Duodenal mucosa (tissue), 2 donors: ENCODE data around the gene PNP.
"Not testable (repeated sequence)": the region's sequence is repeated elsewhere in the genome, so short reads cannot be mapped to it uniquely, and the experiment has no call there.

Experiments used
- H3K27ac ChIP-seq: one replicate; pipeline ENCODE4 v1.7.0; 2013; ENCODE audit warnings: low read depth, low read length
- H3K27me3 ChIP-seq, 2 donors: one replicate each; pipeline ENCODE4 v1.7.0; 2013; ENCODE audit warnings: low read length in 2 of 2, control low read depth in 1 of 2; ENCODE audit not compliant: insufficient read depth in 2 of 2, control insufficient read depth in 1 of 2
- H3K36me3 ChIP-seq, 2 donors: one replicate each; pipeline ENCODE4 v1.7.0; 2013; ENCODE audit warnings: low read length in 2 of 2, control low read depth in 1 of 2; ENCODE audit not compliant: insufficient read depth in 2 of 2, control insufficient read depth in 1 of 2
- H3K4me1 ChIP-seq, 2 donors: one replicate each; pipeline ENCODE4 v1.7.0; 2013; ENCODE audit warnings: low read length in 2 of 2, control low read depth in 1 of 2; ENCODE audit not compliant: insufficient read depth in 2 of 2, control insufficient read depth in 1 of 2
- H3K4me3 ChIP-seq, 2 donors: one replicate each; pipeline ENCODE4 v1.7.0; 2013; ENCODE audit warnings: low read length in 2 of 2, low read depth in 1 of 2
- H3K9ac ChIP-seq, 2 donors: one replicate each; pipeline ENCODE4 v1.7.0; 2013; ENCODE audit warnings: low read length in 2 of 2, low read depth in 1 of 2
- H3K9me3 ChIP-seq, 2 donors: one replicate each; pipeline ENCODE4 v1.7.0; 2013; ENCODE audit warnings: low read length in 2 of 2, control low read depth in 1 of 2; ENCODE audit not compliant: control insufficient read depth in 1 of 2

PNP gene

DNA sequence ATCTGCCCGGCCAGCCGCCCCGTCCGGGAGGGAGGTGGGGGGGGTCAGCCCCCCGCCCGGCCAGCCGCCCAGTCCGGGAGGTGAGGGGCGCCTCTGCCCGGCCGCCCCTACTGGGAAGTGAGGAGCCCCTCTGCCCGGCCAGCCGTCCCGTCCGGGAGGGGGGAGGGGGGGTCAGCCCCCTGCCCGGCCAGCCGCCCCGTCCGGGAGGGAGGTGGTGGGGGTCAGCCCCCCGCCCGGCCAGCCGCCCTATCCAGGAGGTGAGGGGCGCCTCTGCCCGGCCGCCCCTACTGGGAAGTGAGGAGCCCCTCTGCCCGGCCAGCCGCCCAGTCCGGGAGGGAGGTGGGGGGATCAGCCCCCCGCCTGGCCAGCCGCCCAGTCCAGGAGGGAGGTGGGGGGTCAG lies 37.1 kb downstream of the PNP start:
- not testable (repeated sequence) for H3K9me3 ChIP-seq

DNA sequence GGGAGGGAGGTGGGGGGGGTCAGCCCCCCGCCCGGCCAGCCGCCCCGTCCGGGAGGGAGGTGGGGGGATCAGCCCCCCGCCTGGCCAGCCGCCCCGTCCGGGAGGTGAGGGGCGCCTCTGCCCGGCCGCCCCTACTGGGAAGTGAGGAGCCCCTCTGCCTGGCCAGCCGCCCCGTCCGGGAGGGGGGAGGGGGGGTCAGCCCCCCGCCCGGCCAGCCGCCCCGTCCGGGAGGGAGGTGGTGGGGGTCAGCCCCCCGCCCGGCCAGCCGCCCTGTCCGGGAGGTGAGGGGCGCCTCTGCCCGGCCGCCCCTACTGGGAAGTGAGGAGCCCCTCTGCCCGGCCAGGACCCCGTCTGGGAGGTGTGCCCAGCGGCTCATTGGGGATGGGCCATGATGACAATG lies 37.5 kb downstream of the PNP start:
- H3K36me3 ChIP-seq, H3K9ac ChIP-seq, H3K27ac ChIP-seq, H3K9me3 ChIP-seq, H3K27me3 ChIP-seq, H3K4me3 ChIP-seq, H3K4me1 ChIP-seq: not testable (repeated sequence)

More for the DNA sequence above, 37.1 kb downstream of the PNP start:
- H3K27me3 ChIP-seq, H3K4me3 ChIP-seq, H3K4me1 ChIP-seq, H3K9ac ChIP-seq, H3K36me3 ChIP-seq, H3K27ac ChIP-seq: not testable (repeated sequence)

DNA sequence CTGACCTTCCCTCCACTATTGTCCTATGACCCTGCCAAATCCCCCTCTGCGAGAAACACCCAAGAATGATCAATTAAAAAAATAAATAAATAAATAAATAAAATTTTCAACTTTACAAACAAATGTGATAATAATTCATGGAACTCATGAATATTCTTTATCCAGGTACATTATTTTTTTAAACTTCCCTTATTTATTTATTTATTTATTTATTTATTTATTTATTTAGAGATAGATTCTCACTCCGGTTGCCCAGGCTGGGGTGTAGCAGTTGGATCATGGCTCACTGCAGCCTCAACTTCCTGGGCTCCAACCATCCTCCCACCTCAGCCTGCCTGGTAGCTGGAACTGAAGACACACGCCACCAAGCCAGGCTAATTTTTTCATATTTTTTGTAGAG lies 38.3 kb downstream of the PNP start:
- not testable (repeated sequence) for H3K9ac ChIP-seq, H3K27me3 ChIP-seq, H3K9me3 ChIP-seq, H3K4me1 ChIP-seq, H3K36me3 ChIP-seq, H3K4me3 ChIP-seq, H3K27ac ChIP-seq

DNA sequence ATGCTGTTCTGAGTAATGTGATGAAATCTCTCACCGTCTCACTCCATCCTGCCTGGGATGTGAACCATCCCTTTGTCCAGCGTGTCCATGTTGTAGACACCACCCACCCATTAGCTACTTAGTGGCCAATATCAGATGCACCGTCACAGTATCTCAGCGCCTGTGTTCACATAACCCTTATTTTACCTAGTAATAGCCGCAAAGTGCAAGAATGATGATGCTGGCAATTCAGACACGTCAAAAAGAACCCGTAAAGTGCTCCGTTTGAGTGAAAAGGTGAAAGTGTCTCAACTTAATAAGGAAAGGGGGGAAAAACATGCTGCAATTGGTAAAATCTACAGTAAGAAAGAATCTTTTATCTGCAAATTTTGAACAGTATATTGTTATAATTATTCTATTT lies 39.2 kb downstream of the PNP start:
- Histone ChIP-seq H3K36me3 (no peaks in the 10 kb centered on the region), H3K9ac (no peak overlapping the region), H3K4me1 (no peaks in the 10 kb centered on the region), H3K27ac (no peak overlapping the region), H3K4me3 (no peak overlapping the region), H3K9me3 (no peaks in the 10 kb centered on the region), H3K27me3 (no peaks in the 10 kb centered on the region)

DNA sequence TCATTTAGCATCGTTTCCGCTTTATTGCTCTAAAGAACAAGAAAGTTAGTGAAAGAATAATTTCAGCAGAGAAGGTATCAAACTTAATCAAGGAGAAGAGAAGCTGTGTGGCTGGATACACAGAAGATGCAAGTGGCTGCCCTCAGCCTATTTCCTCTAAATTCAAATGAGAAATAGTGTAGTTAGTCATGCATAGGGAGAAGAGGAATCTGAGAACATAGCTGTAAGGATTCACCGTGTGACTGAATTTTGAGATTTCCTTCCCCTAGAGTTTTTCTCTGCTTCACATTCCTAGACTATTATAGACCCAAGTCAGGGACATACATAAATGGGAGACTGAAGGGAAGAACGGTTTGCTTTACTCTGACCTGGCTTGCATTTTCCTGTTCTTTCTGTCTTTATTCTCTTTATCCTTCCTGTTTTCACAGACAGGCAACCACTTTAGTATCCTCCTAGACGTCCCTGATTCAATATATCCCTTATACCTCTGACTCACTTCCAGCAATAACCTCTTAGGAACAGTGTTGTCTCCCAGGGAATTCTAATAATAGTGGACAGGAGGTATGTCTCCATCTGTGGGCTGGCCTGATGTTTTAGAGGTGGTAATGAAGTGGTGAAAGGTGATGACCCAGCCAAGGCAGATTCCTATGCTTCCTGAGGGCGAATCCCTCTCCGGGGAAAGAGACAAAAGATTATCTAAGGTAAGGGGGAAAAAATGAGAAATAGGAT lies 43.1 kb downstream of the PNP start:
- Histone ChIP-seq H3K4me1 (no peaks in the 10 kb centered on the region), H3K27ac (no peak overlapping the region), H3K9me3 (no peaks in the 10 kb centered on the region), H3K36me3 (no peaks in the 10 kb centered on the region), H3K4me3 (no peak overlapping the region), H3K27me3 (no peaks in the 10 kb centered on the region), H3K9ac (no peak overlapping the region)

DNA sequence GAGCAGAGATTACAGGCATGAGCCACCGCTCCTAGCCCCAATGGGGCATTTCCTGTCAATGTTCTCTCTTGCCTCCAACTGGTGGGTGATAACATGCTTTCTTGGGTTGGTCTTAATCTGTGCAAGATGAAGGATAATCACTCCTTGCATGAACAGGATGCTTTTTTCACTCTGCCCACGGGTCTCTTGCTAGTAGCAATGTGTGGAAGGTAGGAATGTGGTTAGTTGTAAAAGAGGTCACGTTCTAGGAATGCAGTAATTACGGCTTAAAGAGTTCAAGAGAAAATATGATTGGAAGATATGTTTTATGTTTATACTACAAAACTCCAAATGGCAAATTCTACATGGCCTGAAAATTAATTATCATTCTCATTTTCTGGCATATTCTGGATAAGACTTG lies 46.6 kb downstream of the PNP start:
- no peak overlapping the region for H3K4me3 ChIP-seq
- H3K27ac ChIP-seq = no peak overlapping the region
- H3K4me1 ChIP-seq = no peaks in the 10 kb centered on the region
- no peaks in the 10 kb centered on the region for H3K9me3 ChIP-seq
- H3K9ac ChIP-seq = no peak overlapping the region
- no peaks in the 10 kb centered on the region for H3K36me3 ChIP-seq
- H3K27me3 ChIP-seq = no peaks in the 10 kb centered on the region

DNA sequence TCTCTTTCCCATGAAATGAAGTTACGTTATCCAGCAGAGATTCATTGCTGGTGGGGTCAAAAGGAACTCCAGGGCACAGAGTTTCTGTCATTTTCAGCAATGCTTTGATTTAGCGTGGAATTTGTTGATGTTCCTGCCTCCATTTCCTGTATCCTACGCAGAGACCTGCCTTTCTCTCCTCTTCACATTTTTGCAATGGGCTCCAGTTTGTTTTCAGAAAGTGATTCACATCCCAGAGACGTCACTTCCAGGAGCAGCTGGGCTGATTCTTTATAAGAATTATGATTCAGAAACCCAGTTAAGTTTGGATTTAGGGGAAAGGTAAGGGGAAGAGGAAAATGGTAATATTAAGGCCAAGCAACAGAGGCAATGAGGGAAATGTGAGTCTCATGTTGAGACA lies 47.7 kb downstream of the PNP start:
- no peak overlapping the region for H3K9ac ChIP-seq
- H3K27me3 ChIP-seq = no peaks in the 10 kb centered on the region
- no peaks in the 10 kb centered on the region for H3K36me3 ChIP-seq
- no peak overlapping the region for H3K27ac ChIP-seq
- H3K9me3 ChIP-seq = no peaks in the 10 kb centered on the region
- H3K4me1 ChIP-seq = no peaks in the 10 kb centered on the region
- H3K4me3 ChIP-seq = no peak overlapping the region

DNA sequence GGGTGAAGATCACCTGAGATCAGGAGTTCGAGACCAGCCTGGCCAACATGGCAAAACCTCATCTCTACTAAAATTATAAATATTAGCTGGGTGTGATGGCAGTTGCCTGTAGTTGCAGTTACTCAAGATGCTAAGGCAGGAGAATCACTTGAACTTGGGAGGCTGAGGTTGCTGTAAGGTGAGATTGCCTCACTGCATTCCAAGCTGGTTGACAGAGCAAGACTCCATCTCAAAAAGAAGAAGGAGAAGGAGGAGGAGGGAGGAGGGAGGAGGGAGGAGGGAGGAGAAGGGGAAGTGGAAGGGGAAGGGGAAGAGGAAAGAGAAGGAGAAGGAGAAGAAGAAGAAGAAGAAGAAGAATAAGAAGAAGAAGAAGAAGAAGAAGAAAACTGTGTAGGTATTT lies 53.1 kb downstream of the PNP start:
- Histone ChIP-seq H3K9me3 (no peaks in the 10 kb centered on the region), H3K9ac (no peak overlapping the region), H3K4me3 (no peak overlapping the region), H3K27me3 (no peaks in the 10 kb centered on the region), H3K27ac (no peak overlapping the region), H3K4me1 (no peaks in the 10 kb centered on the region), H3K36me3 (no peaks in the 10 kb centered on the region)

DNA sequence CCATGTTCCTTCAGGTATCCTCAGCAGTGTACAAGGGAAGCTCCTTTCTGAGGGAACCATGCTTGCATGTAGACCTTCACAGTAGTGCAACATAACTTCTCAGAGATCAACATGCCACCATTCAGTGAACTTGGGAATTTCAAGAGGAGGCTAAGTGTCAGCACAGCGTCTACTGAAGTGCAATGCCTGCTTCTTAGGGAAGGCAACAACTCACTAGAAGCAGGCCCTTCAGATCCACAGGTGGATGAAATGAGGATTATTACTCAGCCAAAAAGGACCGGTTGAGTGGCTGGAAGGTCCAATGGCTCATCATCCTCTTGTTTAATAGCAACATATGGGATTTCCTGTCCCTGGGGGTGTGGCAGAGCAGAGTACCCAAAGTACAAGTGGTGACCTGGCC lies 54.8 kb downstream of the PNP start:
- Histone ChIP-seq H3K27me3 (no peaks in the 10 kb centered on the region), H3K4me1 (no peaks in the 10 kb centered on the region), H3K9me3 (no peaks in the 10 kb centered on the region), H3K27ac (no peak overlapping the region), H3K4me3 (no peak overlapping the region), H3K36me3 (no peaks in the 10 kb centered on the region), H3K9ac (no peak overlapping the region)
